ENCODE measurements around the gene EXTL1. TPM values are rescaled to one million over a fixed set of nuclear protein-coding genes. Genes with fewer than 3 reads are reported as not detected.

The EXTL1 gene
- total RNA-seq, 1 experiment from 2014 or later: 1.0 TPM

DNA sequence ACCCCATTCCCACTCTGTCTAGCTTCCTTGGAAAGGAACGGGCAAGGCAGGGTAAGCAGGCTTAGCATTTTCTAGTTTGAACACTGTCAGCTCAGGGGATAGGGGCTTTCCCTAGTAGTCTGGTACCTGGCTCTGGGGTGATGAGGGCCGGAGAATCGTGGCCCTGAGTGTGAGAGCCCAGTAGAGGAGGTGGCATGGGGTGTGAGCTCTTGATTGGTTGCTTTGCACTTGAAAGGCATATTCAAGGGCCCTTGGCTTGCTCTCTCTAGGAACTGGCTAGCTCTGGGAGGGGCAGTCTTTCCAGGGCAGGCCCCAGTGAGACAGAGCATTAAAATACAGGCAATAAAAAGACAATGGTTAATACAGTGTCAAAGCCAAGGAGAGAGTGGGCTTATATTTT is 10.8 kb upstream of the EXTL1 start:
- H3K27me3 ChIP-seq (ENCODE audit: insufficient read depth, low read length): no peaks in the 10 kb centered on the region
- no peak overlapping the region for H3K4me2 ChIP-seq (ENCODE audit: insufficient read depth, insufficient read length, low read length)
- no peaks in the 10 kb centered on the region for H3K23me2 ChIP-seq (ENCODE audit: insufficient read length, low read depth, low read length, poor library complexity, severe bottlenecking)
- H3K23ac ChIP-seq (ENCODE audit: insufficient read length, low read depth, low read length): no peak overlapping the region
- DNase-seq: peak; percentile 74
- H3T11ph ChIP-seq (ENCODE audit: low read length): no peak overlapping the region
- H2BK15ac ChIP-seq (ENCODE audit: low read depth, low read length): no peak overlapping the region
- H3K79me2 ChIP-seq (ENCODE audit: insufficient read depth, low read length): no peaks in the 10 kb centered on the region
- H2BK12ac ChIP-seq (ENCODE audit: insufficient read length, low read depth, low read length): no peak overlapping the region
- no peak overlapping the region for H2AK5ac ChIP-seq (ENCODE audit: insufficient read length, low read length)
- no peak overlapping the region for H4K5ac ChIP-seq (ENCODE audit: insufficient read length, low read depth, low read length)
- H3K79me1 ChIP-seq (ENCODE audit: insufficient read depth, low read depth, low read length, poor library complexity, severe bottlenecking): no peaks in the 10 kb centered on the region
- TF ChIP-seq, protein P1, sequence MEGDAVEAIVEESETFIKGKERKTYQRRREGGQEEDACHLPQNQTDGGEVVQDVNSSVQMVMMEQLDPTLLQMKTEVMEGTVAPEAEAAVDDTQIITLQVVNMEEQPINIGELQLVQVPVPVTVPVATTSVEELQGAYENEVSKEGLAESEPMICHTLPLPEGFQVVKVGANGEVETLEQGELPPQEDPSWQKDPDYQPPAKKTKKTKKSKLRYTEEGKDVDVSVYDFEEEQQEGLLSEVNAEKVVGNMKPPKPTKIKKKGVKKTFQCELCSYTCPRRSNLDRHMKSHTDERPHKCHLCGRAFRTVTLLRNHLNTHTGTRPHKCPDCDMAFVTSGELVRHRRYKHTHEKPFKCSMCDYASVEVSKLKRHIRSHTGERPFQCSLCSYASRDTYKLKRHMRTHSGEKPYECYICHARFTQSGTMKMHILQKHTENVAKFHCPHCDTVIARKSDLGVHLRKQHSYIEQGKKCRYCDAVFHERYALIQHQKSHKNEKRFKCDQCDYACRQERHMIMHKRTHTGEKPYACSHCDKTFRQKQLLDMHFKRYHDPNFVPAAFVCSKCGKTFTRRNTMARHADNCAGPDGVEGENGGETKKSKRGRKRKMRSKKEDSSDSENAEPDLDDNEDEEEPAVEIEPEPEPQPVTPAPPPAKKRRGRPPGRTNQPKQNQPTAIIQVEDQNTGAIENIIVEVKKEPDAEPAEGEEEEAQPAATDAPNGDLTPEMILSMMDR (conservative IDR thresholded peaks at IDR 0.05): no peak
- no peaks in the 10 kb centered on the region; the same call in 1 of the 2 replicates for H3K4me1 ChIP-seq (ENCODE audit: insufficient read depth, low read length)
- peaks cover 2% of the 10 kb centered on the region for H3K27me3 Mint-ChIP-seq (ENCODE audit: low read depth)
- no peaks in the 10 kb centered on the region for H3K9me3 Mint-ChIP-seq
- H3K36me3 Mint-ChIP-seq (ENCODE audit: insufficient read depth in 1 of 3, low read depth in 3 of 3): no peaks in the 10 kb centered on the region
- peak overlapping the region; percentile 54 for H2AFZ ChIP-seq (ENCODE audit: low read length)
- H4K91ac ChIP-seq (ENCODE audit: insufficient read length, low read depth, low read length): no peak overlapping the region
- no peak overlapping the region for H3K4ac ChIP-seq (ENCODE audit: low read depth, low read length)
- H3K9me3 ChIP-seq (ENCODE audit: control insufficient read depth, low read depth, low read length): no peaks in the 10 kb centered on the region
- no peak overlapping the region for H3K18ac ChIP-seq (ENCODE audit: insufficient read length, low read depth, low read length)
- no peak overlapping the region for H4K8ac ChIP-seq (replicated peaks; ENCODE audit: insufficient read length, low read depth, low read length)
- no peak overlapping the region for H3K4me3 Mint-ChIP-seq
- H3K14ac ChIP-seq (ENCODE audit: insufficient read depth, low read length): no peak overlapping the region
- no peaks in the 10 kb centered on the region for H4K20me1 ChIP-seq (ENCODE audit: control insufficient read depth, insufficient read depth, insufficient read length)
- no CpG with 5 or more reads among the region's 3 CpGs for WGBS (ENCODE audit: extremely low coverage, insufficient read length, low lambda C conversion rate)
- H2BK20ac ChIP-seq (ENCODE audit: low read depth, low read length, poor library complexity, severe bottlenecking): no peak overlapping the region
- H2BK5ac ChIP-seq (ENCODE audit: insufficient read length, low read length): no peak overlapping the region
- H3K27ac Mint-ChIP-seq: peak overlapping the region in 2 of 3 experiments; percentile 28 to 56; a peak in 2 of 7 replicates
- peaks cover 15 to 20% of the 10 kb centered on the region in 2 experiments for H3K4me1 Mint-ChIP-seq
- H3K9ac ChIP-seq (ENCODE audit: extremely low read depth, insufficient read length, low read length): no peak overlapping the region
- H2BK120ac ChIP-seq (ENCODE audit: low read depth, low read length, poor library complexity, severe bottlenecking): no peak overlapping the region
- no peak overlapping the region for H3K56ac ChIP-seq (ENCODE audit: insufficient read length, low read depth, low read length)
- no peak overlapping the region for H3K27ac ChIP-seq (ENCODE audit: insufficient read length, low read depth, low read length)

All from H9 (cell line).